Neutrophil (primary cell): ENCODE results near the gene ACTR1A.
A peak's percentile ranks its signal among the peaks of the same experiment; 100 is the strongest.

Experiments used
- H3K27ac ChIP-seq: fragments of 200-600 bp; sonication (generic); 2 replicates; pipeline ENCODE4 v1.5.1; 2016; ENCODE audit warnings: mild to moderate bottlenecking, moderate library complexity
- H3K27me3 ChIP-seq: fragments of 200-600 bp; sonication (generic); 2 replicates; pipeline ENCODE4 v1.6.0; 2016; ENCODE audit warnings: mild to moderate bottlenecking
- H3K36me3 ChIP-seq: fragments of 200-600 bp; sonication (generic); 2 replicates; pipeline ENCODE4 v1.5.1; 2017
- H3K4me1 ChIP-seq, 2 experiments: fragments of 200-600 bp in 1 of 2; sonication (generic) in 1 of 2; 1 replicate in 1 of 2; 2 replicates in 1 of 2; pipeline versions ENCODE4 v1.5.1 to v1.6.1; 2013 to 2016; ENCODE audit warnings: low read depth in 1 of 2, low read length in 1 of 2, mild to moderate bottlenecking in 1 of 2, moderate library complexity in 1 of 2; ENCODE audit not compliant: control insufficient read depth in 1 of 2, insufficient read depth in 1 of 2
- H3K4me3 ChIP-seq, 2 experiments: fragments of 200-600 bp in 1 of 2; sonication (generic) in 1 of 2; 1 replicate in 1 of 2; 2 replicates in 1 of 2; pipeline ENCODE4 v1.5.1; 2013 to 2016; ENCODE audit warnings: low read depth in 1 of 2, low read length in 1 of 2, mild to moderate bottlenecking in 1 of 2, moderate library complexity in 1 of 2
- H3K9me3 ChIP-seq: fragments of 200-600 bp; sonication (generic); 2 replicates; pipeline ENCODE4 v1.5.1; 2016
- CTCF ChIP-seq: fragments of 200-600 bp; sonication (generic); IDR thresholded peaks from 2 replicates; pipeline ENCODE4 v1.5.1; 2016; ENCODE audit warnings: antibody characterized with exemption

ACTR1A gene

GRCh38 chr10:102505462-102506115 lies 3.1 kb upstream of the ACTR1A start:
- H3K4me1 ChIP-seq, result peaks cover 35% of the 10 kb centered on the region in 2 experiments
- TF ChIP-seq CTCF, result no peak
- H3K36me3 ChIP-seq, result peaks cover 16% of the 10 kb centered on the region
- no peaks in the 10 kb centered on the region for H3K9me3 ChIP-seq
- H3K4me3 ChIP-seq, result no peak overlapping the region
- H3K27ac ChIP-seq, result peak overlapping the region; percentile 94
- no peaks in the 10 kb centered on the region for H3K27me3 ChIP-seq

- H3K4me3 ChIP-seq, result peak overlapping the region; percentile 65 to 100
- H3K27me3 ChIP-seq, result no peaks in the 10 kb centered on the region
- no peaks in the 10 kb centered on the region for H3K9me3 ChIP-seq
- TF ChIP-seq CTCF, result no peak
- H3K4me1 ChIP-seq, result peaks cover 37% of the 10 kb centered on the region in 2 experiments
- H3K27ac ChIP-seq, result peak overlapping the region; percentile 94
- peaks cover 13% of the 10 kb centered on the region for H3K36me3 ChIP-seq
These were observed 2.4 kb upstream of the ACTR1A start for GRCh38 chr10:102504976-102505300.

GRCh38 chr10:102504179-102504975 lies 1.9 kb upstream of the ACTR1A start:
- Histone ChIP-seq H3K9me3 (no peaks in the 10 kb centered on the region), H3K27ac (peak overlapping the region; percentile 94), H3K4me1 (peaks cover 42% of the 10 kb centered on the region in 2 experiments), H3K36me3 (peaks cover 8% of the 10 kb centered on the region), H3K27me3 (no peaks in the 10 kb centered on the region), H3K4me3 (peak overlapping the region; percentile 65 to 100)
- TF ChIP-seq CTCF, result no peak

- no peaks in the 10 kb centered on the region for H3K27me3 ChIP-seq
- peak within 1 kb of the TSS; percentile 65 to 100 for H3K4me3 ChIP-seq
- H3K9me3 ChIP-seq, result no peaks in the 10 kb centered on the region
- no peaks in the 10 kb centered on the region for H3K36me3 ChIP-seq
- TF ChIP-seq CTCF, result peak; percentile 89
- peaks cover 49 to 50% of the 10 kb centered on the region in 2 experiments for H3K4me1 ChIP-seq
- peak within 1 kb of the TSS; percentile 94 for H3K27ac ChIP-seq
These were observed 1.0 kb upstream of the ACTR1A start, which contains the start of gene SUFU for GRCh38 chr10:102503264-102504178. SUFU (plus strand) TSS chr10:102503972; CDS start chr10:102504153, 181 bp downstream.

DNA sequence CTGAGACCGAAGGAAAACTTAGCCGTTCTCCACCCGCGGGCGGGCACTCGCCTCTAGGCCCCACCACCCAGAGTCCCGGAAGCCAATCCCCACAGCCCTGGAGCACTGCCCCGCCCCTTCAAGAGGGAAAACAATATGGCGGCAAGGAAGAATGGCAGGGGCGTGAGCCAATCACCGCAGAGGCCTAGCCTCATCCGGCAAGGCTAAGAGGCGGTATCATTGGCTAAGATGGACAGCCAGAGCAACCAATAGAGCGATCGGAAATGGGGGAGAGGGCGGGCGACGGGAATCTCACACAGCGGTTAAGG lies 529 bp downstream of the ACTR1A start:
- Histone ChIP-seq H3K4me3 (peak overlapping the region; percentile 65 to 100), H3K9me3 (no peaks in the 10 kb centered on the region), H3K27me3 (no peaks in the 10 kb centered on the region), H3K36me3 (no peaks in the 10 kb centered on the region), H3K4me1 (peaks cover 49 to 50% of the 10 kb centered on the region in 2 experiments), H3K27ac (peak overlapping the region; percentile 94)
- peak; percentile 28 for TF ChIP-seq CTCF
